G401.6 (cell line): Measurements from ENCODE around the gene PLPPR1.
"Not testable (repeated sequence)": the region's sequence is repeated elsewhere in the genome, so short reads cannot be mapped to it uniquely, and the experiment has no call there.

ENCODE experiments used
- FAIRE-seq: peaks from 2 replicates; lab custom pipeline; 2012; peaks lifted over from hg19 to GRCh38; lab: Jason Lieb, UNC

PLPPR1 gene

DNA sequence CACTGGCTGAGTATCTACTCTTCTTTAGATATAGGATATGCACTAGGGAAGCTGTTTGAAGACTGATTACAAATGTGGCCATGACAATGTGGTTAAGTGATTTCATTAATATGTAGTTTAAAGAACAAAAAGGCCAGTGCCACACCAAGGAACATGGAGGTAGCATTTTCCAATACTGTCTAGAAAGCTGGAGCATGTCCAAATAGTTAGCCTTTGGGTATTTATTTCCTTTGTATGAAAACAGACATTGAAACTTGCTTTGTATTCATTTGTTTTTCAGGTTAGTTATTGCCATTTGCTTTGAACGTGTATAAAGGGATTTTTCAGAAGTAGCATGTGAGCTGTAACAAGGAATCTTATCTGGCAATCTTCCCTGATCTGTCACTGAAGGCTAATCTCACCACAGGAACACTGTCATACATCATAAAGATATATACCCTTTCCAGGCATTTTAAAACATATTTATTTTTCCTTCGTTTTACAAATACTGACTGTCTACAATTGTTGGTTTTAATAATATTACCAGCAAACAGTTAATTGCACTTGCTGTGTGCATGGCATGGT, 93.4 kb downstream of the PLPPR1 start:
- FAIRE-seq: no peak

DNA sequence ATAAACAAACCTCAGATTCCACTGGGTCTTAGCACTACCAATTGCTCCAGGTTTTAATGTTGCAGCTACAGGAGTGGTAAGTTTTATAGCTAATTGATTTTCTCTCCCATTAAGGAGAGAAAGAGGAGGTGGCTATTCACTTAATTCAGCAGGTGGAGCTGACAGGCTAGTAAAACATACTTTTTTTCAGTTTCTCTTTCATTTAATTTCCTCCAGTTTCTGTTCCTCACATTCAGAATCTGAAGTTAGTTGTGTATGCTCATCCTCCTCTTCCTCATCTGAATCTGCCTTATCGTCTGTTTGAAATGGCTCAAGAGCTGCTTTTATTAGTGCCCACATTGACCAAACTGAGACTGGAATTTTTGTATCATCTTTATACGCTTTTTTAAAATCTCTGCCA, 98.0 kb downstream of the PLPPR1 start:
- FAIRE-seq: no peak

DNA sequence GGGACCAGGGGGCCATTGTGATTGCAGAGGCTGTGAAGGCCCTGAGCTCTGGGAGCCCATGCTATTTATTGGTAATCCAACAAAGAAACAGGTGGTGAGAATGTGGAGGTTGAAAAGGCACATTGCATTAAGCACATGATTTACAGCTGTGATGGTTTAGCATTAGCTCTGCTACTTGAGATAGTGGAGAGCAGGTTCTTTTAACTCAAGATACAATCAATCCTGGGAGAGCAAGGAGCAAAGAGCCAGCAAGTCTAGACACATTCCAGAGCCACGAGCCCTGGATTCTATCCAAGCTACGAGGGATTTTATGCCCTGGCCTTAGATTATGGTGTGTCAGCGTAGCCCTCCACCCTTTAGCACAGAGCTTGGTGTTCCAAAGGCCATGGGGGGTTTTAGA, 98.8 kb downstream of the PLPPR1 start:
- FAIRE-seq: not testable (repeated sequence)

GRCh38 chr9:101128623-101129022, 100.1 kb downstream of the PLPPR1 start:
- FAIRE-seq: no peak

- no peak for FAIRE-seq
These were observed 101.5 kb downstream of the PLPPR1 start for GRCh38 chr9:101130054-101130453.

DNA sequence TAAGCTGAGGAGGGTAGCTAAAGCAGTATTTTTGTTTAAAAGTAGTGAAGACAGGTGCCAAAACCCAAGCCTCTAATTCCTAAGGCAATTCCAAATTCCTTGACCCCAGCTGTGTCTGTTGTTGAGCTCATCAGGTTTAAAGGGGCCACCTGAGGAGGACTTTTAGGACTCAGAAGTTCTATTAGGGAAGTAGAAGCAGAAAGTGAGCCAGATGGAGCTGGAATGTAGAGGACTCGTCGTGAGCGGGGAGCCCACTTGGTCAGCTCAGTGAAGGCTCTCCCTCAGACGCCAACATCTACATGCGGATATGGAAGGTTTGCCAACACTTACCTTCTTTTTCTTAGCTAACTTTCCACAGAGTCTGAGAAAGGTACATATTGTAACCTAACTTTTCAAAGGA, 102.8 kb downstream of the PLPPR1 start:
- FAIRE-seq: no peak

GRCh38 chr9:101132801-101133200, 104.3 kb downstream of the PLPPR1 start:
- FAIRE-seq: no peak

- no peak for FAIRE-seq
These were observed 110.0 kb downstream of the PLPPR1 start for GRCh38 chr9:101138509-101138908.

- FAIRE-seq: no peak
These were observed 110.6 kb downstream of the PLPPR1 start for GRCh38 chr9:101139082-101139481.

DNA sequence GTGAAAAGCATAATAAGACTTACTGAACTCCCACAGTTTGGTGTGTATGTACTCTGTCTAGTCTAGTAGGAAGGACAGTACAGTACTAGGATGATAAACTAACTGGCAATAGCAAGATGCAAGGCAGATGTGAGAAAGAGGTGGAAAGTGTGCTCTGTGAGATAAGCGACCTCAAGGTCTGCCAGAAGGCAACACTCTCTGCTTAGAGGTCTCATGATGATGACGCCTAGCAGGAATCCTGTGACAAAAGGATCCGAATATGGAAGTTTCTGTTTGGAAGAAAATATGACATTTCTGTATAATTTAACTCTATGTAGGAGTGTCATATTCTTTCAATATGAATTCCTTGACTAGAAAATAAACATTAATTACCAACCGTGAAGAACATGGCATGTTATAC, 112.2 kb downstream of the PLPPR1 start:
- no peak for FAIRE-seq

DNA sequence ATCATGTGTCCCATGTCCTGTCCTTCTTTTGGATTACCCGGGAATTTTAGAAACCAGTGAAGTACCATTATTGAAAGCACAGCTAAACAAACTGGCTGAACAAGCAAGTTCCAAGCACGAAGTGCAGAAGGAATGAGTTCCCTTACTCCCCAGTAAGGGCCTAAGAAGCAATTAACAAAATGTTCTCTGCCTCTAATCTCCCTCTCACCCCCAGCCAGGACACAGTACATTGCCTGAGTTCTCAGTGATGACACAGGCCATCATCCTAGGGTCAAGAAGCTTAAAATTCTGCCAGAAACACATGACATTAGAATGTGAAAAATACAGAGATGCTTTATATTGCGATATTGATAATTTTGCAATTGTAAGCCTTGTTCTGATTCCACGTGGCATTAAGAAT, 118.0 kb downstream of the PLPPR1 start:
- no peak for FAIRE-seq

DNA sequence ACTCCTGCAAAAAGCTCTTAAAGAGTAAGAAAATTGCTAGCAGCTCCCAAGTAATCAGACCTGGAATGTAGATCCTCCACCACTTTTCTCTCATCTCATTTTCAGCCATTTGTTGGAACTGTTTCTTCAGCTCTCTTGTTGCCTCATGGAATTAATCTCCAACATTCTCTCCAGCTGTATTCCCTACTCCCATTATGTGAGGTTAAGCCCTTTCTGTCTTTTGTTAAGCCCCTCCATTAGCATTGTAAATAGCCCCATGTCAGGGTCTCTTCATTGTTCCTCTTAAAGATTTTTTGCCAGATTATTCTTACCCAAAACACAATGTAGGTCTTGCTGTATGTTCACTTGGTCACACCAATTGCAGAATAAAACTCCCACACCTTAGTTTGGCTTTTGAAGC, 119.8 kb downstream of the PLPPR1 start:
- FAIRE-seq: no peak

- no peak for FAIRE-seq
These were observed 129.8 kb downstream of the PLPPR1 start for GRCh38 chr9:101158361-101158760.

DNA sequence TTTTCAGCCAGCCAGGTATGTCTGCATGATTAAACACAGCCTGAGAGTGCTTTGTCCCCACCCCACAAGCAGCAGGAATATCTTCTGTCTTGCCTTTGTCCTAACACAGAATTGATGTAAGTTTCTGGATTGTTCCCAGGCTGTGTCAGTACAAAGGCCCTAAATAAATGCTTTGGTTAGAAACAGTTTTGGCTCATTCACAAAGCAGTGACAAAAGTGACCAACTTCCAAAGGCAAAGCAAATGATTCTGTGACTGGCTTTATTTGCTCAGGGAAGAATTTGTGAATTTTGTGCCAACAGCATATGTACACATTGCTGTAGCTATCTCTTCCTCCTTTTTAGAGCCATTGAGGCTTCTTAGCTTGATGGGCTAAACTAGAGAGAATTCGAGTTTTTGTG, 133.7 kb downstream of the PLPPR1 start:
- FAIRE-seq: no peak

- FAIRE-seq: no peak
These were observed 136.6 kb downstream of the PLPPR1 start for GRCh38 chr9:101165131-101165530.

DNA sequence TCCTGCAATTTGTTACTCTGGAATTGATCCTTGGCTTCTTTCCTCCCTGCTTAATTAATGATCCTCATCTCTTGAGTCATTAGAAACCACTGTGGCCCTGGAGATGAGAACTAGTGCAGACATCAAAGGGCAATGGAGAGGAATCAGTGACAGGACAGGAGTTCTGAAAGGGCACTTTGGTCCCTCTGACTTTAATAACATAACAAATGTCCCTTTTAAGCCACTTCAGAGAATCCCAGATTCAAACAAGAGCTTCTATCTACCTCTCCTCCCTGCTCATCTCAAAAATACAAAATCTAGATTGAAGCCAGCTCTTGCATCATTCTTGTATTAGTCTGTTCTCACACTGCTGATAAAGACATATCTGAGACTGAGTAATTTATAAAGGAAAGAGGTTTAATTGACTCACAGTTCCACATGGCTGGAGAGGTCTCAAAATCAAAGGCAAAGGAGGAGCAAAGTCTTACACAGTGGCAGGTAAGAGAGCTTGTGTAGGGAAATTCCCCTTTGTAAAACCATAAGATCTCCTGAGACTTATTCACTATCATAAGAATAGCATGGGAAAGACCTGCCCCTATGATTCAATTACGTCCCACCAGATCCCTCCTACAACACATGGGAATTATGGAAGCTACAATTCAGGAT, 139.1 kb downstream of the PLPPR1 start:
- no peak for FAIRE-seq

GRCh38 chr9:101172616-101173015, 144.1 kb downstream of the PLPPR1 start:
- FAIRE-seq: no peak

DNA sequence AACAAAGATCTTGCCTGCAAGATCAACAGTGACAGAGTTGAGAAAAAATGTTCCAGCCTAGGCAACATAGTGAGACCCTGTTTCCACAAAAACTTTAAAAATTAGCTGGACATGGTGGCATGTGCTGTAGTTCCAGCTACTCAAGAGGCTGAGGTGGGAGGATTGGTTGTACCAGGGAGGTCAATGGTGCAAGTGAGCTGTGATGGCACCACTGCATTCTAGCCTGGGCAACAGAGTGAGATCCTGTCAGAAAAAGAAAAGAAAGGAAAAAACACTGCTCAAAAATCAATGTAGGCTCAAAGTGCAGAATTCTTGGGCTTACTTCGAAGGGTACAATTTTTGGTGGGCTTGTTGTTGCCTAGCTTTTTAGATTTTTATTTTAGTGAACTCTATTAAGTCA, 145.4 kb downstream of the PLPPR1 start:
- no peak for FAIRE-seq

DNA sequence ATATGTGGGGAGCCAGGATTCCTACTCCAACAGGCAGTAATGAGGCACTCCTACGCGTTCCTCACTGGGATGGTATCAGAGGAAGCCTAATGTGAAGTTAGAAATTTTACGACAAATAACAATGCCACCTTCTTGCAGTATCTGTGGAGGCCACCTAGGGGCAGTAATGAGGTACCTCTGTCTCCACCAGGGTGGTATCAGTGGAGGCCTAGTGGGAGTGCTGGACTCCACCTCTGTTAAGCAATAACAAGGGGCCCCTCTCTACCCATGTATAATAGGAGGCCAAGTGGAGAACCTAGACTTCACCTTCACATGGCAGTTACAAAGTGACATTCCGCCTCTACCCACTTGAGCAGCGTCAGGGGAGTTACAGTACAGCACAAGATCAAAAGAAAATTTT, 147.9 kb downstream of the PLPPR1 start:
- FAIRE-seq: no peak

DNA sequence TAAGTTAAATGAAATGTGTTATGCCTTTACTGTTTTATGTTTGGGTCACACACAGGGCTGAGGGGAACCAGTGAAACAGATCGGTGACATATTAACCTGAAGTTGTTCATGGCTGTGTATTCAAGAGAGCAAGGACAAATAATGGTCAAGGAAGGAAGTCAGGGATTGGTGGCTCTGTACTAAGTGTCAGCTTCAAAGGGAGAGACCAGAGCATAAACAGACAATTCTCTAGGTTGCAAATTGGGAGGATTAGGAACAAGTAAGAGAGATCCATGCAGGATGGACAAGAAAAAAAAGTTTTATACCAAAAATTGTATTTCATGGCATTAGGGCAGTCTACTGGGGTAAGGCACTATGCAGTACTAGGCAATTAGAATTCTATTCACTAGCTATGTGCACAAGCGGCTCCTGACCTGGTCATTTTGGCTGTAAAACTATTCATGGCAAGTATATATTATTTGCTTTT, 156.3 kb downstream of the PLPPR1 start:
- no peak for FAIRE-seq

DNA sequence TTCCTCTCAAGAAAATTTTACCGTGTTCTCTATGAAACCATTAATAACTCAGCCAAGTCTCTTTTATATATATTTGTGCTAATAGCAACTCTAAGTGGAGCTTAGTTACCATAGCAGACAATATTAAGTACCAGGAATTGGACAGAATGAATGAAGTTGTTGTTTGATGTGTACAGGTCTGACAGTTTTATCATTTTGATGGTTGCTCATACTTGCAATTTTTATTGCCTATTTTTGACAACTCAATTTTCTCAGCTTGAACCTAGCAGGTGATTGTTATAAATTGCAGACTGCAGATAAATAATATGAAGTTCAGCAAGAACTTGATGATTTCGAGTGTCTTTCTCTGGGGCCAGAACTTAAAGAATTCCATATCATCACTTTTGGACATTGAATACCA, 163.2 kb downstream of the PLPPR1 start:
- FAIRE-seq: no peak

- FAIRE-seq: no peak
These were observed 168.5 kb downstream of the PLPPR1 start for GRCh38 chr9:101197026-101197425.

DNA sequence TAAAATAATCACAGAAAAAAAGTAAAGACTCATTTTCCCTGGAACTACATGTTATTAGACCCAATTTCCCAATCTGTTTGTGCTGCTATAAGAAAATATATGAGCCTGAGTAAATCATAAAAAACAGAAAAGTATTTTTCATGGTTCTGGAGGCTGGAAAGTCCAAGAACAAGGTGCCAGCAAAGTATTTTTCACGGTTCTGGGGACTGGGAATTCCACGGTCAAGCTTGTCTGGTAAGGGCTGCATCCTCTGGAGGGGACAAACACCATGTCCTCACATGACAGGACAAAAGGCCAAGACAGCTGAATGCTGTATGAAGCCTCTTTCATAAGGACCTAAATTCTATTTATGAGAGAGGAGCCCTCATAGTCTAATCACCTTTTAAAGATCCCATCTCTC, 172.3 kb downstream of the PLPPR1 start:
- FAIRE-seq: no peak

DNA sequence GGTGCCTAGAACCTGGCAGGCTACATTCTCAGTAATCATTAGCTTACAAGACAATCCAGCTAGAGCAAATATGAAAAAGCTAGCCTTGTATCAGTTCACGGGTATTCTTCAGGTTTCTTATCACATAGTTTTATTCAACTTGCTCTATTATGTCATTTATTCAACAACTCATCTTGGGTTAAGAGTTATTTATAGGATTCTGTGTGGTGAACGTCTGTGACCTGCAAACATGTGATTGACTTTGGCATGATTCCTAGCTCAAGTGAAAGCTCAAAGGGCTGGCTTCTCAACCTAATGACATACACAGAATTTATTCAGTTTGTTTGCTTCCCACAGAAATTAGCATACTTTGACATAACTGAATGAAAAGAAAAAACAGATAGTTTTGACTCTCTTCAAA, 173.1 kb downstream of the PLPPR1 start:
- no peak for FAIRE-seq

GRCh38 chr9:101209670-101210069, 181.1 kb downstream of the PLPPR1 start:
- FAIRE-seq: no peak
